Smooth muscle cell (in vitro differentiated cells): ENCODE data around the gene MED13L. TPM values are rescaled to one million over a fixed set of nuclear protein-coding genes. Genes with fewer than 3 reads are reported as not detected.

Experiments
- DNase-seq: peaks from one replicate; lab custom pipeline; 2025; ENCODE audit not compliant: unreplicated experiment; lab: John Stamatoyannopoulos, UW
- H2AFZ ChIP-seq: fragments of 200-600 bp; sonication (generic); 2 replicates; pipeline ENCODE4 v1.6.0; 2016; ENCODE audit warnings: antibody characterized with exemption, low read depth, mild to moderate bottlenecking
- H3F3A ChIP-seq: fragments of 200-600 bp; sonication (generic); 2 replicates; pipeline ENCODE4 v1.6.0; 2017; ENCODE audit warnings: antibody characterized with exemption, low read depth
- H3K27ac ChIP-seq: fragments of 200-600 bp; sonication (generic); 2 replicates; pipeline ENCODE4 v1.5.1; 2016; ENCODE audit warnings: low read depth, mild to moderate bottlenecking
- H3K27me3 ChIP-seq: fragments of 200-600 bp; sonication (generic); 2 replicates; pipeline ENCODE4 v1.6.1; 2016; ENCODE audit warnings: low read depth, mild to moderate bottlenecking
- H3K36me3 ChIP-seq: fragments of 200-600 bp; sonication (generic); 2 replicates; pipeline ENCODE4 v1.5.1; 2016; ENCODE audit warnings: low read depth
- H3K4me1 ChIP-seq: fragments of 200-600 bp; sonication (generic); 2 replicates; pipeline ENCODE4 v1.5.1; 2016; ENCODE audit warnings: low read depth
- H3K4me2 ChIP-seq: fragments of 200-600 bp; sonication (generic); 2 replicates; pipeline ENCODE4 v1.6.0; 2016; ENCODE audit warnings: mild to moderate bottlenecking
- H3K4me3 ChIP-seq: fragments of 200-600 bp; sonication (generic); 2 replicates; pipeline ENCODE4 v1.5.1; 2016; ENCODE audit warnings: mild to moderate bottlenecking
- H3K79me2 ChIP-seq: fragments of 200-600 bp; sonication (generic); 2 replicates; pipeline ENCODE4 v1.6.0; 2016; ENCODE audit warnings: low read depth, mild to moderate bottlenecking
- H3K9ac ChIP-seq: fragments of 200-600 bp; sonication (generic); 2 replicates; pipeline ENCODE4 v1.6.0; 2016; ENCODE audit warnings: low read depth
- H3K9me3 ChIP-seq: fragments of 200-600 bp; sonication (generic); replicated peaks from 2 replicates; pipeline ENCODE4 v1.5.1; 2016; ENCODE audit warnings: low read depth
- H4K20me1 ChIP-seq: fragments of 200-600 bp; sonication (generic); 2 replicates; pipeline ENCODE4 v1.6.0; 2016; ENCODE audit warnings: low read depth
- CTCF ChIP-seq: fragments of 200-600 bp; sonication (generic); IDR thresholded peaks from 2 replicates; pipeline ENCODE4 v1.5.1; 2017; ENCODE audit warnings: borderline replicate concordance, mild to moderate bottlenecking, antibody characterized with exemption; ENCODE audit not compliant: insufficient read depth, poor library complexity, severe bottlenecking
- WGBS: methylation state at CpG from one replicate; pipeline ENCODE4 v1.1.7; 2016; ENCODE audit warnings: low lambda C conversion rate; 5-methylcytosine and 5-hydroxymethylcytosine counted together
- polyA plus RNA-seq: library from polyadenylated mRNA; unstranded; fragments of >200 nt; fragmentation: Nextera tagmentation; extraction: Ambion mirVana; gene quantifications from 2 replicates; pipeline ENCODE4 v1.2.1, GENCODE V29; 2016
- total RNA-seq: library from RNA; depleted of rRNA; stranded (reverse); fragments of >200 nt; gene quantifications from 2 replicates; pipeline ENCODE4 v1.2.3, GENCODE V29; 2014

The MED13L gene
- total and polyA plus RNA-seq, 2 experiments from 2014 or later, result 13.2 to 74.3 TPM

- Histone ChIP-seq H3K27ac (no peak overlapping the region), H3K4me1 (peaks cover 5% of the 10 kb centered on the region), H4K20me1 (peaks cover 4% of the 10 kb centered on the region), H2AFZ (no peak overlapping the region), H3K4me2 (no peak overlapping the region), H3K79me2 (no peaks in the 10 kb centered on the region), H3K9me3 (no peaks in the 10 kb centered on the region), H3K27me3 (no peaks in the 10 kb centered on the region), H3F3A (no peaks in the 10 kb centered on the region), H3K4me3 (no peak overlapping the region), H3K36me3 (no peaks in the 10 kb centered on the region), H3K9ac (no peak overlapping the region)
- TF ChIP-seq CTCF, result no peak
- WGBS, result 93% methylated on average over 6 of the region's 6 CpGs
- no peak for DNase-seq
Observed at GRCh38 chr12:115957686-115958290, 319.7 kb downstream of the MED13L start.

GRCh38 chr12:115956659-115957058 is 320.8 kb downstream of the MED13L start:
- Histone ChIP-seq H3K9me3 (no peaks in the 10 kb centered on the region), H3K79me2 (no peaks in the 10 kb centered on the region), H2AFZ (no peak overlapping the region), H3K27ac (no peak overlapping the region), H3K9ac (no peak overlapping the region), H3K27me3 (no peaks in the 10 kb centered on the region), H3K4me2 (no peak overlapping the region), H3K4me1 (no peaks in the 10 kb centered on the region), H3K4me3 (no peak overlapping the region), H4K20me1 (no peaks in the 10 kb centered on the region), H3K36me3 (no peaks in the 10 kb centered on the region), H3F3A (no peaks in the 10 kb centered on the region)
- TF ChIP-seq CTCF, result no peak
- 77% methylated on average over 4 of the region's 4 CpGs for WGBS
- DNase-seq, result no peak

- H3K27ac ChIP-seq, result no peak overlapping the region
- H3K4me1 ChIP-seq, result no peaks in the 10 kb centered on the region
- H3F3A ChIP-seq, result no peaks in the 10 kb centered on the region
- no peak for TF ChIP-seq CTCF
- H3K4me3 ChIP-seq, result no peak overlapping the region
- DNase-seq, result no peak
- H3K79me2 ChIP-seq, result no peaks in the 10 kb centered on the region
- H4K20me1 ChIP-seq, result no peaks in the 10 kb centered on the region
- no peaks in the 10 kb centered on the region for H3K9me3 ChIP-seq
- H3K27me3 ChIP-seq, result no peaks in the 10 kb centered on the region
- no peak overlapping the region for H3K9ac ChIP-seq
- no peaks in the 10 kb centered on the region for H3K36me3 ChIP-seq
- no peak overlapping the region for H3K4me2 ChIP-seq
- H2AFZ ChIP-seq, result no peak overlapping the region
- 83% methylated on average over 3 of the region's 3 CpGs for WGBS
Observed at GRCh38 chr12:115956236-115956635, 321.3 kb downstream of the MED13L start.

GRCh38 chr12:115953450-115953849 is 324.0 kb downstream of the MED13L start:
- H4K20me1 ChIP-seq, result no peaks in the 10 kb centered on the region
- 88% methylated on average over 6 of the region's 6 CpGs for WGBS
- H3K27ac ChIP-seq, result no peak overlapping the region
- no peaks in the 10 kb centered on the region for H3K4me1 ChIP-seq
- H3K36me3 ChIP-seq, result no peaks in the 10 kb centered on the region
- no peaks in the 10 kb centered on the region for H3K79me2 ChIP-seq
- H3K9me3 ChIP-seq, result no peaks in the 10 kb centered on the region
- TF ChIP-seq CTCF, result no peak
- no peak overlapping the region for H3K4me2 ChIP-seq
- no peak overlapping the region for H3K4me3 ChIP-seq
- no peak overlapping the region for H3K9ac ChIP-seq
- no peaks in the 10 kb centered on the region for H3F3A ChIP-seq
- no peaks in the 10 kb centered on the region for H3K27me3 ChIP-seq
- H2AFZ ChIP-seq, result no peak overlapping the region
- no peak for DNase-seq
